ENCODE measurements around the gene ZNF362.

Gene ZNF362

DNA sequence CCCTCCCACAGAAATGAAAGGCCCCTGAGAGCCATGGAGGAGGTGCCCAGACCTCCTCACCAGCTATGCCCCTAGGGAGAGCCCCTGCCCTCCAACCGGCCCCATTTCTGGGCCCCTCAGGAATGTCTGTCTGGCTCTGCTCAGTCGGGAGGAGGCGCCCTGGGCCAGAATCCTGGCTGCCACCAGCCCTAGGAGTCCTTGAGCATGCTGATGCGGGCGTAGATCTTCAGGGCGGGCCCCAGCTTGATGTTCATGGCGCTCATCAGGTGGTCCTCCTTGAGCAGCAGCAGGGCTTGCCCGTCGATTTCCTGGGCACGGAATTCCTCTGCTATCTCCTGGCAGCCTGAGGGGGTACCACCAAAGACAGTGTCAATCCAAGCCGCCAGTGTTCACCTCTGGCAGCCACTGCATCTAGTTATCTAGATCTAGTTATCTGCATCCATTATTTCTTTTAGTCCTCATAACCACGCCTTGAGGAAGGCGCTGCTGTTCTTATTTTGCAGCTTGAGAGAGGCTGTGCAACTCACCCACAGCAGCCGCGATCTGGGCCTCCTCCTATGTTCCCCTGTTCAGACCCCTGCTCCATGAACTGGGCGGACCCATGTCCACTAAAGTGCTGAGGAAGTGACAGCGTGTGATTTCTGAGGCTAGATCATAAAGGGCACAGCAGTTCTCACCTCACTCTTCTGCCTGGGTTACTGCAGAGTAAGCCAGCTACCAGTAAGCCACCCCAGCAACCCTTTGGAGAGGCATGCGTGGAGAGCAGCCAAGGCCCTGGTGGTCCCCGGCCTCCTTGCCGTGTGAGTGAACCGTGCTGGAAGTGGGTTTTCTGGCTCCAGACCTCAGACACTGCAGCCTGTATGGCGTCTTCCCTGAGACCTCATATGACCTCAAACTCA, 68.6 kb downstream of the ZNF362 start:
- Histone ChIP-seq H2AFZ (ENCODE audit: low read depth, low read length) (no peak overlapping the region), H3K27me3 (ENCODE audit: insufficient read depth, low read length) (no peaks in the 10 kb centered on the region), H3K36me3 (ENCODE audit: insufficient read depth, low read length) (peaks cover 77% of the 10 kb centered on the region), H3K9me3 (ENCODE audit: low read length) (no peaks in the 10 kb centered on the region), H3K4me1 (ENCODE audit: insufficient read depth, low read length) (no peaks in the 10 kb centered on the region), H3K4me3 (ENCODE audit: low read length) (no peak overlapping the region)

DNA sequence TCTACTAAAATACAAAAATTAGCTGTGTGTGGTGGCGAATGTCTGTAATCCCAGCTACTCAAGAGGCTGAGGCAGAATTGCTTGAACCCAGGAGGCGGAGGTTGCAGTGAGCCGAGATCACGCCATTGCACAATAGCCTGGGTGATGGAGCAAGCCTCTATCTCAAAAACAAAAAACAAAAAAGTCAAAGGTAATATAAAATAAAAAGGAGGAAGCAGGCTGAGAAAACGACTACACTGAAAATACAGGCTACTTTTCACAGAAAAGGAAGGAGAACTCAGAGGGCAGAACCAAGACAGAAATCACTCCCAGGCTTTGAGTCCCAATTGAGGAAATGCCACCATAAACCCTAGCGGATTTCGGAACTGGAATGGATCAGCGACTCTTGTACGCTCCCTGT, 70.5 kb downstream of the ZNF362 start:
- H3K4me3 ChIP-seq (ENCODE audit: low read length): no peak overlapping the region
- peaks cover 94% of the 10 kb centered on the region for H3K36me3 ChIP-seq (ENCODE audit: insufficient read depth, low read length)

DNA sequence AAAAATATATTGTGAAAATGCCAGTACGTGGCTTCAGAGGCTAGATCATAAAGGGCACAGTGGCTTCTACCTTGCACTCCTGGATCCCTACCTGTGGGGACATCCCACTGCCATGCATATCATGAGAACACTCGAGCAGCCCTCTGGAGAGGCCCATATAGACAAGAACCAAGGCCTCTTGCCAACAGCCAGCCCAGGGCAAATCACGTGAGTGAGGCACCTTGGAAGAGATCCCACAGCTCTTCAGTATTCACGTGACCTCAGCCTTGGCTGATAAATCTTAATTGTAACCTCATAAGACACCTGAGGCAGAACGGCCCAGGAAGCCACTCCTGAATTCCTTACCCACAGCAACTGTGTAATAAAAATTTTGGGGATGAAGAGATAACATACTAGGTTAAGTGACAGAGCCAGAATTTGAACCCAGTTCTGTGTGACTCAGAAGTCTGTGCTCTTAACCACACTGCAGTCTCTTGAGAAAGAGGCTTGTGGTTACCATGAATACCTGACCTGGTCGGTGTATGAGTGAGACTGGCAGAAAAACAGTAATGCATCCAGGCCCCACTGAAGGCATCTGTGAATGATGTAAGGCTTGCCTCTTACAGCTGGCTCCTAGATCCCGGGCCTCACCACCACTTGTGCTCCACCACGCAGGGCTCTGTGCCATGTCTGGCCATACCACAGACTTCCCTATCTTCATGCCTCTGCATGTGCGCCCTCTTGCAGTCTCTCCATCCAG, 71.5 kb downstream of the ZNF362 start:
- H3K27me3 ChIP-seq (ENCODE audit: insufficient read depth, low read length): no peaks in the 10 kb centered on the region
- H3K4me1 ChIP-seq (ENCODE audit: insufficient read depth, low read length): no peaks in the 10 kb centered on the region
- no peak overlapping the region for H2AFZ ChIP-seq (ENCODE audit: low read depth, low read length)
- no peaks in the 10 kb centered on the region for H3K9me3 ChIP-seq (ENCODE audit: low read length)
- H3K4me3 ChIP-seq (ENCODE audit: low read length): no peak overlapping the region
- peaks cover 100% of the 10 kb centered on the region for H3K36me3 ChIP-seq (ENCODE audit: insufficient read depth, low read length)

More for the DNA sequence above, 70.5 kb downstream of the ZNF362 start:
- no peaks in the 10 kb centered on the region for H3K9me3 ChIP-seq (ENCODE audit: low read length)
- H2AFZ ChIP-seq (ENCODE audit: low read depth, low read length): no peak overlapping the region
- no peaks in the 10 kb centered on the region for H3K27me3 ChIP-seq (ENCODE audit: insufficient read depth, low read length)
- H3K4me1 ChIP-seq (ENCODE audit: insufficient read depth, low read length): no peaks in the 10 kb centered on the region

DNA sequence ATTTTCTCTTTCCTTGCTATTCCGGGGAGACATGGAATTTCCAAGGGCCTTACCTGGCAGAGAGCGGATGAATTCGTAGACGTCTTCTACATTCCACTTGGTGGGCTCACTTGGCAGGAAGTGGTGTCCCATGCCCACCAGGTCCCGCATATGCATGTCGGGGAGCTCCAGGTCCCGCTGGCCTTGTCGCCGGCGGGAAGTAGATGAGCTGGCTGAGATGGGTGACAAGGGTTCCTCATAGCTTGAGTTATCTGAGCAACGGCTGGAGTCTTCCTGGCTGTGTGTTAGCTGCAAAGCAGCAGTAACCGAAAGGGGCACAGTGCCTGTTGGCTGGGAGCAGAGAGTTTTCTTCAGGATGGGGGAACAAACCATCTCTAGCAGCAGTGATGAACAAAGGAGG, 72.5 kb downstream of the ZNF362 start:
- Histone ChIP-seq H3K4me3 (ENCODE audit: low read length) (no peak overlapping the region), H3K36me3 (ENCODE audit: insufficient read depth, low read length) (peaks cover 100% of the 10 kb centered on the region), H3K9me3 (ENCODE audit: low read length) (no peaks in the 10 kb centered on the region), H3K27me3 (ENCODE audit: insufficient read depth, low read length) (no peaks in the 10 kb centered on the region), H3K4me1 (ENCODE audit: insufficient read depth, low read length) (no peaks in the 10 kb centered on the region), H2AFZ (ENCODE audit: low read depth, low read length) (no peak overlapping the region)

DNA sequence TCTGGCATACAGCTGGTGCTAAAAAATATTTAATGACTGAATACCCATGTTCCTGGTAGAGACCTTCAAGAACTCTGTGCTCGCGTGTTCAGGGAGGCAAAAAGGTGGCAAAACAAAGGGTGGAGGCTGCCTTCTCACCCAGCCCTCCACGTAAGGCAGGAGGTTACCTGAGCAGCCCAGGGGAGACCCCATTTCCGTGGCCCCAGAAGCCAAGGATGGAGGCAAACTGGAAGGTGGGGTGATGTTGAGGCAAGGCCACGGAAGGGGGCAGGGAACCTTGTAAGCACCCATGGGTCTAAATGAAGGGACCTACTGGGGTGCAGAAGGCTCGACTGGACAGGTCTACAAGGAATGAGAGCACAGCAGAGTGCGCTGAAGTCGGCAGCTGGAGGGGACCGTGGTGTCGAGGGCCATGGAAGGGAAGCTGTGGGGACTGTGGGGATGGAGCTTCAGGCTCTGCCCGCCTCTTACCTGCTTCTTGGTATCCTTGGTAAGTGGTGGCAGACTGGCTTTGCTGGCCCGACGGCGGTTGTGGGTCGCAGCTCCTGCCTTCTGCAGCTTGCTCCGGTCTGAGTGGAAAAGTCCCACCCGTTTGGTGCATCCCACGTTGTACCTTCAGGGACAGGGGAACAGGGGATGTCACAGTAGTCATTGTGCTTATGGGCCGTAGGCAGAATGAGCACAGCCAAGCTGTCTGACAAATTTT, 73.5 kb downstream of the ZNF362 start:
- Histone ChIP-seq H3K9me3 (ENCODE audit: low read length) (no peaks in the 10 kb centered on the region), H2AFZ (ENCODE audit: low read depth, low read length) (no peak overlapping the region), H3K4me1 (ENCODE audit: insufficient read depth, low read length) (no peaks in the 10 kb centered on the region), H3K27me3 (ENCODE audit: insufficient read depth, low read length) (no peaks in the 10 kb centered on the region), H3K36me3 (ENCODE audit: insufficient read depth, low read length) (peaks cover 99% of the 10 kb centered on the region), H3K4me3 (ENCODE audit: low read length) (no peak overlapping the region)

DNA sequence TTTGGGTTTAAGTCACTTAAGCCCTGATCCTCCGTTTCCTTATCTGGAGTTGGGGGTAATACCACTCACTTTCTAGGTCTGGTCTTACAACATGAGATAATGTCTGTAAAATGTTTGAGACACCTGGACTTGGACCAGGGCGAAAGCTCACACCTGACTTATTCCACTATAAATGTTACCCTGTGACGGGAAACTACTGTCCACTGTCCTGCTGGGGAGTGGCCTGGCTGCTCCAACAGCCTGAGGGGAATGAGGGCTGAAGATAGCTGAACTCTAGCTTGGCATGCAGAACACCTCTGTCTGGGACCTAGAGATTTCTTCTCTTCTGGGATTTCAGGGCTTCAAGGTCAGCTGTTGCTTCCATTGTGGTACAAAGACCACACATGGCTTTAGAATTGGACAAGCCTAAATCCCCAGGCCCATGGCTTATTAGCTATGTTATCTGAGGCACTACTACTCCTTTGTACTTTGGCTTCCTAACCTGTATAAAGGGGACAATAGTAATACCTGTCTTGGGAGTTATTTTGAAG, 74.1 kb downstream of the ZNF362 start:
- H2AFZ ChIP-seq (ENCODE audit: low read depth, low read length): no peak overlapping the region
- H3K4me3 ChIP-seq (ENCODE audit: low read length): no peak overlapping the region
- peaks cover 99% of the 10 kb centered on the region for H3K36me3 ChIP-seq (ENCODE audit: insufficient read depth, low read length)
- H3K4me1 ChIP-seq (ENCODE audit: insufficient read depth, low read length): no peaks in the 10 kb centered on the region
- no peaks in the 10 kb centered on the region for H3K9me3 ChIP-seq (ENCODE audit: low read length)
- no peaks in the 10 kb centered on the region for H3K27me3 ChIP-seq (ENCODE audit: insufficient read depth, low read length)

DNA sequence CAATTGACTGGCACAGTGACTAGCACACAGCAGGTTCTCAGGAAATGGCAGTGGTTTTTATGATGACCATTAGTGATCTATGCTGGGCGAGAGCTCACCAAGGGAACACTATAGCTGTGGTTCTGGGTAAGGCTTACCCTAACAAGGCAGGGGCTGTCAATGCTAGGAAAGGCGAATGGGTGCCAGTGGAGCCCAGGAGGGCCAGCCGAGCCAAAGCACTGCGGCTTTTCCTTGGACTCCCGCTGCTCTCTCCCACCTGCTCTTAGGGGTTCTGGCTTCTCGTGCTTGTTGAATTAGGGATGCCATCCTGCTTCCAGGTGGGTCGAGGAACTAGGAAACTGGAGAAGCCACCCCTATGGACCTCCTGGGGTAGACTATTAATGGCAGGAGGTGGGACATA, 74.6 kb downstream of the ZNF362 start:
- no peaks in the 10 kb centered on the region for H3K27me3 ChIP-seq (ENCODE audit: insufficient read depth, low read length)
- H3K4me3 ChIP-seq (ENCODE audit: low read length): no peak overlapping the region
- H3K36me3 ChIP-seq (ENCODE audit: insufficient read depth, low read length): peaks cover 95% of the 10 kb centered on the region
- H3K9me3 ChIP-seq (ENCODE audit: low read length): no peaks in the 10 kb centered on the region
- H3K4me1 ChIP-seq (ENCODE audit: insufficient read depth, low read length): no peaks in the 10 kb centered on the region
- no peak overlapping the region for H2AFZ ChIP-seq (ENCODE audit: low read depth, low read length)

DNA sequence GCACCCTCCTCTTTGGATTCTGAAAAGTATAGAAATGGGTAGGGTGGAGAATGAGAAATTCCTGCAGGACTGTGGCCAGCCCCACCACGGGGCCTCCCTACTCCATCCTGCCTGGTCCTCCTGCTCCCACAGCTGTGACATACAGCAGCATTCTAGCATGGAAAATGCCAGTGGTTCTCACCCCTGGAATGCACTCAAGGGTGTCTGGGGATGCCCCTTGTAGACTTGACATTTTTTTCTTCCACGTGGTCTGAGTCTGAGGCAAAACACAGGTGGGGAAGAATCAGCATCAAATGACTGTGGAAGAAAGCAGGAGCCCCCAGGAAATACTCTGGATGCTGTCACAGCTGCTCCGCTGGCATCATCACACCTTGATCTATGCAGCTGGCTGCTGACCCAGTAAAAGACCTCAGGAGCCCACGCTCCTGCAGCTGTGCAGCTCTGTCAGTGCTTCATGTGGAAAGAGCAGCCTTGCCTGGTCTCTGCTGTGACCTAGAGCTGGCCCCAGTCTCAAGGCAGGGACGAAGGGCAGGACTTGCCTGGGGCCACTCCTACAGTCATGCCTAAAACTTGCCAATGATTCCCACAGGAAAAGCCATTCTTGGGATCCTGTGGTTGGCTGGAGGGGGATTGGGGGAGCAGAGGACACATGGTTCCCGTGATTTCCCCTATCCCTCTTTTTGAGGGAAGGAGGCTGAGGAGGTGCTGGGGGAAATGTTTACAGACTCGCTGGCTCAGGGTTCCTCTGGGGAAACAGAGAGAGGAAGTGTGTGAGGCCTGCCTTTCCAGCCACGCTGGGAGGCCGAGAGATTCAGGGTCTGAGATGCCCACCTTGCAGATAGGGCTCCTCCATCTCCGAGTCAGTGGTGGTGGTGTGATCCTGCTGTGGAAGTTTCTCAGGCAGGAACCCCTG, 75.4 kb downstream of the ZNF362 start:
- H3K9me3 ChIP-seq (ENCODE audit: low read length): no peaks in the 10 kb centered on the region
- H3K4me1 ChIP-seq (ENCODE audit: insufficient read depth, low read length): peaks cover 3% of the 10 kb centered on the region
- no peak overlapping the region for H2AFZ ChIP-seq (ENCODE audit: low read depth, low read length)
- peaks cover 90% of the 10 kb centered on the region for H3K36me3 ChIP-seq (ENCODE audit: insufficient read depth, low read length)
- H3K27me3 ChIP-seq (ENCODE audit: insufficient read depth, low read length): no peaks in the 10 kb centered on the region
- H3K4me3 ChIP-seq (ENCODE audit: low read length): no peak overlapping the region

DNA sequence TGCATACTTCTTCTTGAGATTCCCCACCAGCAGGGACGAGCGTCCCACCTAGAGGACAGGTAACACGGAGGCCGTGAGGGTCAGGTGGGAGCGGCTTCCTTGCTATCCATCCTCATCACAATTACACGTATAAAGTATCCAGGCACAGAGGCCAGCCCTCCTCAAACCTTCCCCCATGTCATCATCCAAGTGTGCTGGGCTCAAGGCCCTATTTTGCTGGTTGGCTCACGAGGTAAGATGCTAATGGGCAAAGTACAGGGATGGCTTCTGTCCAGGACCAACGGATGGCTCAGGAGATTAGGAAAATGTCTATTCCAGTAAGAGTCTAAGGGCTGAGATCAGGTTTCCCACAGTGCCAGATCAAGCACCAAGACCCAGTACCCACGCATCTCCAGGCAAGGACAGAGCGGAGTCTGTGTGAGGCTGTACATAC, 76.1 kb downstream of the ZNF362 start:
- Histone ChIP-seq H2AFZ (ENCODE audit: low read depth, low read length) (no peak overlapping the region), H3K36me3 (ENCODE audit: insufficient read depth, low read length) (peaks cover 84% of the 10 kb centered on the region), H3K4me1 (ENCODE audit: insufficient read depth, low read length) (peaks cover 6% of the 10 kb centered on the region)

DNA sequence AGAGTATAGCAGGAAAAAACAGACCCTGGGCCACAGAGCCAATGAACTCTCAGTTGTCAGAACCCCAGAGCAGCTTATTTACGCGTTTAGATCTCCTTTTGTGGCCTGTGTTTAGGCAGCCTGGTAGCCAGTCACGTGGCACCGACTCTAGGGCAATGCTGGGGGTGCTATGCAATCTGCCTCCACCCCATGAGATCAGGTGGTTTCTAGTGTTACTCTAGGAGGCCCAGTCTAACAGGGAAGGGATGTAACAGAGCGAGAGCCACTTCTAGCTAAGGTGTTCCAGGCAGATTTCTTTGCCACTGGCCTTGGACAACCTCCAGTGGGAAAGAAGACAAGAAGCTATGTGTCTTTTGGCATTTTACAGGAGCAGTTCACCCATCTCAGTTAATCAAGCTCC, 76.6 kb downstream of the ZNF362 start:
- Histone ChIP-seq H3K36me3 (ENCODE audit: insufficient read depth, low read length) (peaks cover 79% of the 10 kb centered on the region), H3K4me3 (ENCODE audit: low read length) (no peak overlapping the region), H3K9me3 (ENCODE audit: low read length) (no peaks in the 10 kb centered on the region), H3K4me1 (ENCODE audit: insufficient read depth, low read length) (peaks cover 11% of the 10 kb centered on the region), H2AFZ (ENCODE audit: low read depth, low read length) (no peak overlapping the region), H3K27me3 (ENCODE audit: insufficient read depth, low read length) (no peaks in the 10 kb centered on the region)

More for the DNA sequence above, 76.1 kb downstream of the ZNF362 start:
- no peaks in the 10 kb centered on the region for H3K27me3 ChIP-seq (ENCODE audit: insufficient read depth, low read length)
- no peak overlapping the region for H3K4me3 ChIP-seq (ENCODE audit: low read length)
- H3K9me3 ChIP-seq (ENCODE audit: low read length): no peaks in the 10 kb centered on the region

DNA sequence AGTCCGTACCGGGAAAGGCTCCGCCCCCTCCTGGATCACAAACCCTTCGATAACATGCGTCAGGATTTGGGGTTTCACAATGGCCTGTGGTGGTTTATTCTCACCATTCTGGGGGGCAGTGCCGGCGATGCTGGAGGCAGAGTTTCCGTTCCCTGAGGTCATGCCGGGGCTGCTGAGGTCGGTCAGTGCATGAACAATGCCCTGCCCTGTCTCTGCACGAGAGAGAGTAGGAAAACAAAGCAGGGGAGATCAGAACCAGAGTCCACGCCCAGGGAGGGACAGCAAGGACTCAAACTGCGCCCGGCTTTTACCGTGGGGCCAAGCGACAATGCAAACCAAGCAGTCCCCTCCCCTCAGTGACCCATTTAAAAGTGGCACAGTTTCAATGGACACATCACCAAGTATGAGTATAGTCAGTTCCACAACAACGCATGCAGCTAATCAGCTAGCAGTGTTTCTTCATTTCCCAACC, 77.8 kb downstream of the ZNF362 start:
- no peak overlapping the region for H2AFZ ChIP-seq (ENCODE audit: low read depth, low read length)
- H3K4me3 ChIP-seq (ENCODE audit: low read length): no peak overlapping the region
- H3K9me3 ChIP-seq (ENCODE audit: low read length): no peaks in the 10 kb centered on the region
- H3K4me1 ChIP-seq (ENCODE audit: insufficient read depth, low read length): peaks cover 23% of the 10 kb centered on the region
- H3K27me3 ChIP-seq (ENCODE audit: insufficient read depth, low read length): no peaks in the 10 kb centered on the region
- H3K36me3 ChIP-seq (ENCODE audit: insufficient read depth, low read length): peaks cover 66% of the 10 kb centered on the region

DNA sequence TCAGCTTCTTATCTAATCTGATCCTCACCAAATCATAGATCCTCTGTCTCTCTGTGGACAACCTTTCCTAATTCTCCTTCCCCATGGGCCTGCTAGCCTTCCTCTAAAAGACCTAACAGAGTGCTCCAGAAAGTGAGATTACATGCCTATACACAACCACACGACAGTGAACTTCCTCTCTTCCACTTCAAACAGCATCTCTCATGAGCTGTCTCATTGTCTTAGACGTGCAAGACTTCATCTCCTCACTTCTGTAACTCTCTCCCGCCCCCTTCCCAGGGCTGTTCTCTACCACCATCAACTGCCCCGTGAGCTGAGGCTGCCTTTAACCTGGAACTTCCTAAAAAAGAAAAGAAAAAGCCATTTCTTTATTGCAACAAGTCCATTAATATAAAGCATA, 78.7 kb downstream of the ZNF362 start:
- H3K36me3 ChIP-seq (ENCODE audit: insufficient read depth, low read length): peaks cover 57% of the 10 kb centered on the region
- H2AFZ ChIP-seq (ENCODE audit: low read depth, low read length): no peak overlapping the region
- H3K27me3 ChIP-seq (ENCODE audit: insufficient read depth, low read length): no peaks in the 10 kb centered on the region
- peaks cover 32% of the 10 kb centered on the region for H3K4me1 ChIP-seq (ENCODE audit: insufficient read depth, low read length)
- H3K4me3 ChIP-seq (ENCODE audit: low read length): no peak overlapping the region
- H3K9me3 ChIP-seq (ENCODE audit: low read length): no peaks in the 10 kb centered on the region

Measured in neuron (in vitro differentiated cells).